ENCODE results near the gene ST7.

ST7 gene

DNA sequence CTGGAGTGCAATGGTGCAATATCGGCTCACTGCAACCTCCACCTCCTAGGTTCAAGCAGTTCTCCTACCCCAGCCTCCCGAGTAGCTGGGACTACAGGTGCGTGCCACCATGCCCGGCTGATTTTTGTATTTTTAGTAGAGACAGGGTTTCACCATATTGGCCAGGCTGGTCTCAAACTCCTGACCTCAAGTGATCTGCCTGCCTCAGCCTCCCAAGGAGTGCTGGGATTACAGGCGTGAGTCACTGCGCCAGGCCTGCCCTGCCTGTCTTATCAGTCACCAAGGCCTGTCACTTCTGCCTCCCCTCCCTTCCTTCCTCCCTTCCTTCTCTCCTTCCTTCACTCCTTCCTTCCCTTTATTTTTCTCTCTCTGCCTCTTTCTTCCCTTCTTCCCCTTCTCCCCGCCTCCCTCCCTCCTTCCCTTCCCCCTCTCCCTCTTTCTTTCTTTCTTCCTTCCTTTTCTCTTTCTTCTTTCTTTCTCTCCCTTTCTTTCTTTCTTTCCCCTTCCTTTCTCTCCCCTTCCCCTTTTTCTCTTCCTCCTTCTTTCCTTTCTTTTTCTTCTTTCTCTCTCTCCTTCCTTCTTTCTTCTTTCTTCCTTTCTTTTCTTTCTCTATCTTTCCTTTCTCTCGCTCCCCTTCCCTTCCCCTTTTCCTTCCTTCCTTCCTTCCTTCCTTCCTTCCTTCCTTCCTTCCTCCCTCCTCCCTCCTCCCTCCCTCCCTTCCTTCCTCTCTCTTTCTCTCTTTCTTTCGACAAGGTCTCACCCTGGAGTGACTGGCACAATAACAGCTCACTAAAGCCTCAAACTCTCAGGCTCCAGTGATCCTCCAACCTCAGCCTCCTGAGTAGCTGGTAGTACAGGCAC lies 3.1 kb upstream of the ST7 start:
- in situ Hi-C loops (cut with MboI; ENCODE audit: low sequenced_read_pairs, unreplicated experiment) = no loop called here
- TF ChIP-seq, protein P1, sequence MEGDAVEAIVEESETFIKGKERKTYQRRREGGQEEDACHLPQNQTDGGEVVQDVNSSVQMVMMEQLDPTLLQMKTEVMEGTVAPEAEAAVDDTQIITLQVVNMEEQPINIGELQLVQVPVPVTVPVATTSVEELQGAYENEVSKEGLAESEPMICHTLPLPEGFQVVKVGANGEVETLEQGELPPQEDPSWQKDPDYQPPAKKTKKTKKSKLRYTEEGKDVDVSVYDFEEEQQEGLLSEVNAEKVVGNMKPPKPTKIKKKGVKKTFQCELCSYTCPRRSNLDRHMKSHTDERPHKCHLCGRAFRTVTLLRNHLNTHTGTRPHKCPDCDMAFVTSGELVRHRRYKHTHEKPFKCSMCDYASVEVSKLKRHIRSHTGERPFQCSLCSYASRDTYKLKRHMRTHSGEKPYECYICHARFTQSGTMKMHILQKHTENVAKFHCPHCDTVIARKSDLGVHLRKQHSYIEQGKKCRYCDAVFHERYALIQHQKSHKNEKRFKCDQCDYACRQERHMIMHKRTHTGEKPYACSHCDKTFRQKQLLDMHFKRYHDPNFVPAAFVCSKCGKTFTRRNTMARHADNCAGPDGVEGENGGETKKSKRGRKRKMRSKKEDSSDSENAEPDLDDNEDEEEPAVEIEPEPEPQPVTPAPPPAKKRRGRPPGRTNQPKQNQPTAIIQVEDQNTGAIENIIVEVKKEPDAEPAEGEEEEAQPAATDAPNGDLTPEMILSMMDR (IDR thresholded peaks at IDR 0.05; ENCODE audit: borderline replicate concordance, control extremely low read depth, extremely low read depth, insufficient read depth, missing control alignments) = no peak
- DNase-seq (ENCODE audit: low spot score) = no peak

GRCh38 chr7:116950889-116951351 lies 2.4 kb upstream of the ST7 start:
- TF ChIP-seq, protein P1 (IDR thresholded peaks at IDR 0.05; ENCODE audit: borderline replicate concordance, control extremely low read depth, extremely low read depth, insufficient read depth, missing control alignments) = no peak
- in situ Hi-C loops (cut with MboI; ENCODE audit: low sequenced_read_pairs, unreplicated experiment) = no loop called here
- DNase-seq (ENCODE audit: low spot score) = no peak

DNA sequence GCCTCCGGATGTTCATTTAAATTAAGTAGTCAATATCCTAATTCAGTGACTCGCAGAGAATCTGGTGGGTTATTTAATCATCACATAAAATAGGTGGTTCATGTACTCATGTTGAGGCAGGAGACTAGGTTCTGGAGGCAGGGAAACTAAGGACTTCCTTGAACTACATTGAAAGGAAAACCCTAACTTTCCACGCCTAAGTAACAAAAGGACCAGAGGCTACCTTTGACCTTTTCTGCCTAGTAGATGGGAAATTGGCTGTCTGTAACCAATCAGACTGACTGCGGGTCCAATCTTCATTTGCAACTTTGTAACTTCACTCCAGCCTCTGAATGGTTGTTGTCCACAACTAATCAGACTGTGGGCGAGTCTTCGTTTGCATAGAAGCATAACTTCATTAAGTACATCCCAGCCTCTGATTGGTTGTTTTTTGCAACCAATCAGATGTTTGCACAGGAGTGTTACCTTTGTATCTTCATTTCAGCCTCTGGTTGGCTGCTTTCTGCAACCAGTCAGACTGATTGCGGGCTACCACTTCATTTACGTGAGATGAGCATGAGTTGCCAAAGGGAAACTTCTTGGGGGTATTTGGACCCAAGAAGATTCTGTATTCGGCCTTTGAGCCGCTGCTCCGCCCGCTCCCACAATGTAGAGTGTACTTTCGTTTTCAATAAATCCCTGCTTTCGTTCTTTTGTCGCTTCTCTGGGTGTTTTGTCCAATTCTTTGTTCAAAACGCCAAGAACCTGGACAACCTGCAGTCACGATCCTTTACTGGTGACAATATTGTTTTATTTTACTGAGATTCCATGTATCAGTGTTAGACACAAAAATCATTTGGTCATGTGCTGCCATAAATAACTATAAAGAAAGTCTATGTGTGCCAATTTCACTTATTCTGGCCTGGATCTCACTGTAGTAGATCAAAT lies 1.7 kb upstream of the ST7 start:
- TF ChIP-seq, protein P1 (IDR thresholded peaks at IDR 0.05; ENCODE audit: borderline replicate concordance, control extremely low read depth, extremely low read depth, insufficient read depth, missing control alignments) = no peak
- in situ Hi-C loops (cut with MboI; ENCODE audit: low sequenced_read_pairs, unreplicated experiment) = no loop called here
- no peak for DNase-seq (ENCODE audit: low spot score)

DNA sequence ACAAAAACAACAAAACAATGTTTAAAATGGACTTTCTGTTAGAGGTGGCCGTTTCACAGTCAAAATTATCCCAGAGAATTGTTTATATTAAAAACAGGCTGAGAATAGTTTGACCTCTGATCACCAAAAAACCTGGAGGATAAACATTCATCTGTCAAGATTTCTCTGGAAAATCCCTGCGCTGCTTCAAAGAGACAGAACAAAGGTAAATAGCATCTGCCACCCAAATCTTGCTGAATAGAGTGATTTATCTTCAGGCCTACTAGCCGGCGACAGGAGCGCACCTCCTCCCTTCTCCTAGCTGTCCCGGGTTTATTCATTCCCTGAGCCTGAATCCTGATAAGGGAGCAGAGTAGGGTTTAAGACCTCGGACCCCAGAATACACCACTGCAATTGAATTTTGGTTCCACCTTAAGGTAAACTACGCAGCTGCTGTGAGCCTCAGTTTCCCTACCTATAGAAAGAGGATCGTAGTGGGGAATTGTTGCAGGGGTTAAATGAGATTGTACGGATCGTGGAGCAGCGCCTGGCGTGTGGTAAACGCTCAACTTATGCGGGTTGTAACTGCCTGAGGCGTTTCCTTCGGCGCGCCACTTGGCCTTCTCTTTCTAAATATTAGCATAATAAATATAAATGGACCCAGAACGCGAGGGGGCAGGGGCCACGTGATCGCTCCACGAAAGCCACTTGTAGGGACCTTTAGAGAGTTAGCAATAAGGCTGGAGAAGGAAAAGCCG lies 498 bp upstream of the ST7 start:
- TF ChIP-seq, protein P1 (IDR thresholded peaks at IDR 0.05; ENCODE audit: borderline replicate concordance, control extremely low read depth, extremely low read depth, insufficient read depth, missing control alignments) = no peak
- in situ Hi-C loops (cut with MboI; ENCODE audit: low sequenced_read_pairs, unreplicated experiment) = no loop called here
- no peak for DNase-seq (ENCODE audit: low spot score)

- TF ChIP-seq, protein P1 (IDR thresholded peaks at IDR 0.05; ENCODE audit: borderline replicate concordance, control extremely low read depth, extremely low read depth, insufficient read depth, missing control alignments) = no peak
- in situ Hi-C loops (cut with MboI; ENCODE audit: low sequenced_read_pairs, unreplicated experiment) = no loop called here
Measured at GRCh38 chr7:116953906-116954838, 871 bp downstream of the ST7 start.

More at GRCh38 chr7:116953906-116954838, 871 bp downstream of the ST7 start:
- no peak for DNase-seq (ENCODE audit: low spot score)
